SU-DHL-6 (cell line): ENCODE measurements around the gene ELMO3.

Source experiments
- H2AFZ ChIP-seq: fragments of 200-600 bp; sonication (generic); 2 replicates; pipeline ENCODE4 v1.6.1; 2014; ENCODE audit warnings: low read depth, mild to moderate bottlenecking, moderate library complexity, mixed read lengths, antibody characterized with exemption, low read length; ENCODE audit not compliant: severe bottlenecking
- H3F3A ChIP-seq: fragments of 200-600 bp; shearing (Covaris generic); 2 replicates; pipeline ENCODE4 v1.6.0; 2016; ENCODE audit warnings: antibody characterized with exemption, mild to moderate bottlenecking; ENCODE audit not compliant: insufficient read depth
- H3K27ac ChIP-seq: fragments of 200-600 bp; sonication (generic); 2 replicates; pipeline ENCODE4 v1.5.1; 2016; ENCODE audit warnings: low read depth, mild to moderate bottlenecking, low read length, moderate library complexity, mixed read lengths
- H3K27me3 ChIP-seq: fragments of 200-600 bp; sonication (generic), shearing (Covaris generic); 2 replicates; pipeline ENCODE4 v1.6.0; 2014; ENCODE audit warnings: mild to moderate bottlenecking, low read length
- H3K36me3 ChIP-seq: fragments of 200-600 bp; sonication (generic); 2 replicates; pipeline ENCODE4 v1.6.1; 2014; ENCODE audit warnings: mild to moderate bottlenecking, low read length, mixed read lengths
- H3K4me2 ChIP-seq: fragments of 300-600, 200-600 bp; shearing (Covaris generic), sonication (generic); 2 replicates; pipeline ENCODE4 v1.6.0; 2014; ENCODE audit warnings: low read length, low read depth, mild to moderate bottlenecking; ENCODE audit not compliant: poor library complexity, severe bottlenecking
- H3K4me3 ChIP-seq: fragments of 200-600 bp; sonication (generic); 2 replicates; pipeline ENCODE4 v1.5.1; 2014; ENCODE audit warnings: antibody characterized with exemption, low read length, mild to moderate bottlenecking, mixed read lengths; ENCODE audit not compliant: insufficient read depth, poor library complexity, severe bottlenecking
- H3K79me2 ChIP-seq: fragments of 200-600 bp; sonication (generic); 2 replicates; pipeline ENCODE4 v1.6.1; 2014; ENCODE audit warnings: mild to moderate bottlenecking, low read length, moderate library complexity; ENCODE audit not compliant: insufficient read depth
- H3K9ac ChIP-seq: fragments of 200-600 bp; sonication (generic); 2 replicates; pipeline ENCODE4 v1.7.0; 2014; ENCODE audit warnings: mild to moderate bottlenecking, low read length
- H3K9me2 ChIP-seq: fragments of 200-600 bp; sonication (generic); replicated peaks from 2 replicates; pipeline ENCODE4 v1.6.1; 2014; ENCODE audit warnings: low read length; ENCODE audit not compliant: insufficient read depth
- H3K9me3 ChIP-seq: fragments of 200-600 bp; sonication (generic); 2 replicates; pipeline ENCODE4 v1.6.1; 2014; ENCODE audit warnings: low read length, mixed read lengths; ENCODE audit not compliant: insufficient read depth
- H4K20me1 ChIP-seq: fragments of 200-600 bp; sonication (generic); 2 replicates; pipeline ENCODE4 v1.6.1; 2014; ENCODE audit warnings: low read depth, mild to moderate bottlenecking, antibody characterized with exemption, low read length, moderate library complexity, mixed read lengths
- CTCF ChIP-seq: fragments of 200-600 bp; sonication (generic); IDR thresholded peaks from one replicate; pipeline ENCODE4 v1.5.1; 2017; ENCODE audit warnings: antibody characterized with exemption, mild to moderate bottlenecking, low read length, moderate library complexity; ENCODE audit not compliant: insufficient read depth, poor library complexity, severe bottlenecking
- EZH2phosphoT487 ChIP-seq: fragments of 200-600 bp; sonication (generic), shearing (Covaris generic); conservative IDR thresholded peaks from 2 replicates; pipeline ENCODE4 v1.6.1; 2018; ENCODE audit warnings: mild to moderate bottlenecking, antibody characterized with exemption, low read length, moderate library complexity, mixed read lengths

The ELMO3 gene

GRCh38 chr16:67199808-67200198 lies 872 bp downstream of the ELMO3 start:
- no peak for TF ChIP-seq EZH2phosphoT487
- no peak for TF ChIP-seq CTCF
- Histone ChIP-seq H3K79me2 (no peaks in the 10 kb centered on the region), H3F3A (no peaks in the 10 kb centered on the region), H3K27ac (no peak overlapping the region), H2AFZ (no peak overlapping the region), H3K9me3 (no peaks in the 10 kb centered on the region), H3K36me3 (no peaks in the 10 kb centered on the region), H3K9ac (no peak overlapping the region), H3K27me3 (no peaks in the 10 kb centered on the region), H3K9me2 (no peaks in the 10 kb centered on the region), H4K20me1 (no peaks in the 10 kb centered on the region), H3K4me2 (no peak overlapping the region), H3K4me3 (no peak overlapping the region)

GRCh38 chr16:67200491-67200890 lies 1.6 kb downstream of the ELMO3 start:
- Histone ChIP-seq H3K4me3 (no peak overlapping the region), H3K9me3 (no peaks in the 10 kb centered on the region), H4K20me1 (no peaks in the 10 kb centered on the region), H2AFZ (no peak overlapping the region), H3K4me2 (no peak overlapping the region), H3F3A (no peaks in the 10 kb centered on the region), H3K79me2 (no peaks in the 10 kb centered on the region), H3K36me3 (no peaks in the 10 kb centered on the region), H3K9ac (no peak overlapping the region), H3K27ac (no peak overlapping the region), H3K27me3 (no peaks in the 10 kb centered on the region), H3K9me2 (no peaks in the 10 kb centered on the region)
- TF ChIP-seq EZH2phosphoT487 (no peak), CTCF (no peak)

- H3K27ac ChIP-seq, result no peak overlapping the region
- no peaks in the 10 kb centered on the region for H3K9me3 ChIP-seq
- H3K9ac ChIP-seq, result no peak overlapping the region
- no peaks in the 10 kb centered on the region for H4K20me1 ChIP-seq
- no peaks in the 10 kb centered on the region for H3K27me3 ChIP-seq
- no peaks in the 10 kb centered on the region for H3K36me3 ChIP-seq
- H3K4me2 ChIP-seq, result no peak overlapping the region
- TF ChIP-seq EZH2phosphoT487, result no peak
- TF ChIP-seq CTCF, result no peak
- H3K79me2 ChIP-seq, result no peaks in the 10 kb centered on the region
- no peak overlapping the region for H3K4me3 ChIP-seq
- H2AFZ ChIP-seq, result no peak overlapping the region
- no peaks in the 10 kb centered on the region for H3F3A ChIP-seq
- no peaks in the 10 kb centered on the region for H3K9me2 ChIP-seq
These were observed 2.7 kb downstream of the ELMO3 start for GRCh38 chr16:67201411-67202345.
